Hepatocyte (in vitro differentiated cells): ENCODE measurements around the gene PAPPA. TPM values are rescaled to one million over a fixed set of nuclear protein-coding genes. Genes with fewer than 3 reads are reported as not detected.

Experiments
- DNase-seq: peaks from one replicate; pipeline ENCODE4 v3.0.0-alpha.2; 2016; ENCODE audit warnings: low spot score
- H2AFZ ChIP-seq: fragments of 200-600 bp; sonication (generic); 2 replicates; pipeline ENCODE4 v1.6.0; 2016; ENCODE audit warnings: antibody characterized with exemption, mild to moderate bottlenecking
- H3K27ac ChIP-seq: fragments of 200-600 bp; sonication (generic); 2 replicates; pipeline ENCODE4 v1.5.1; 2016; ENCODE audit warnings: mild to moderate bottlenecking
- H3K27me3 ChIP-seq: fragments of 200-600 bp; sonication (generic); 2 replicates; pipeline ENCODE4 v1.6.1; 2016
- H3K36me3 ChIP-seq: fragments of 200-600 bp; sonication (generic); replicated peaks from 2 replicates; pipeline ENCODE4 v1.5.1; 2016; ENCODE audit warnings: low read depth; ENCODE audit not compliant: insufficient read depth
- H3K4me1 ChIP-seq: fragments of 200-600 bp; sonication (generic); 2 replicates; pipeline ENCODE4 v1.5.1; 2016; ENCODE audit warnings: mild to moderate bottlenecking, moderate library complexity; ENCODE audit not compliant: insufficient read depth
- H3K4me2 ChIP-seq: fragments of 200-600 bp; sonication (generic); 2 replicates; pipeline ENCODE4 v1.6.0; 2016
- H3K4me3 ChIP-seq: fragments of 200-600 bp; sonication (generic); 2 replicates; pipeline ENCODE4 v1.5.1; 2016; ENCODE audit warnings: mild to moderate bottlenecking
- H3K79me2 ChIP-seq: fragments of 200-600 bp; sonication (generic); 2 replicates; pipeline ENCODE4 v1.6.0; 2017; ENCODE audit warnings: mild to moderate bottlenecking
- H3K9me2 ChIP-seq: fragments of 200-600 bp; sonication (generic); replicated peaks from 2 replicates; pipeline ENCODE4 v1.6.0; 2017; ENCODE audit warnings: mild to moderate bottlenecking; ENCODE audit not compliant: insufficient read depth
- H3K9me3 ChIP-seq: fragments of 200-600 bp; sonication (generic); 2 replicates; pipeline ENCODE4 v1.5.1; 2016; ENCODE audit warnings: low read depth, mild to moderate bottlenecking
- H4K20me1 ChIP-seq: fragments of 200-600 bp; sonication (generic); 2 replicates; pipeline ENCODE4 v1.6.0; 2016; ENCODE audit warnings: mild to moderate bottlenecking; ENCODE audit not compliant: insufficient read depth, poor library complexity, severe bottlenecking
- EZH2 ChIP-seq: fragments of 200-600 bp; sonication (generic); IDR thresholded peaks from 2 replicates; pipeline ENCODE4 v1.6.1; 2016; ENCODE audit warnings: antibody characterized with exemption, mild to moderate bottlenecking, borderline replicate concordance
- EZH2phosphoT487 ChIP-seq: fragments of 200-600 bp; sonication (generic); IDR thresholded peaks from one replicate; pipeline ENCODE4 v1.6.1; 2018; ENCODE audit warnings: antibody characterized with exemption, mild to moderate bottlenecking, low read depth, moderate library complexity; ENCODE audit not compliant: unreplicated experiment, severe bottlenecking
- WGBS: methylation state at CpG from one replicate; pipeline ENCODE4 v1.1.6; 2016; ENCODE audit warnings: low lambda C conversion rate; ENCODE audit errors: missing lambda C conversion rate; 5-methylcytosine and 5-hydroxymethylcytosine counted together
- polyA plus RNA-seq: library from polyadenylated mRNA; unstranded; fragments of >200 nt; fragmentation: Nextera tagmentation; extraction: Ambion mirVana; gene quantifications from 2 replicates; pipeline ENCODE4 v1.2.1, GENCODE V29; 2016
- total RNA-seq: library from RNA; depleted of rRNA; stranded (reverse); fragments of >200 nt; gene quantifications from 2 replicates; pipeline ENCODE4 v1.2.3, GENCODE V29; 2014
- TF ChIP-seq, protein P1 (sequence below): fragments of 200-600 bp; sonication (generic); IDR thresholded peaks from 2 replicates; pipeline ENCODE4 v1.5.1; 2016; ENCODE audit warnings: antibody characterized with exemption, mild to moderate bottlenecking; ENCODE audit not compliant: poor library complexity

The PAPPA gene
- total and polyA plus RNA-seq, 2 experiments from 2014 or later = 2.8 to 12.3 TPM

- H3K4me3 ChIP-seq = no peak overlapping the region
- no peak for DNase-seq
- no peak overlapping the region for H2AFZ ChIP-seq
- no peaks in the 10 kb centered on the region for H3K36me3 ChIP-seq
- H4K20me1 ChIP-seq = no peaks in the 10 kb centered on the region
- no peak for TF ChIP-seq EZH2phosphoT487
- TF ChIP-seq, protein P1, sequence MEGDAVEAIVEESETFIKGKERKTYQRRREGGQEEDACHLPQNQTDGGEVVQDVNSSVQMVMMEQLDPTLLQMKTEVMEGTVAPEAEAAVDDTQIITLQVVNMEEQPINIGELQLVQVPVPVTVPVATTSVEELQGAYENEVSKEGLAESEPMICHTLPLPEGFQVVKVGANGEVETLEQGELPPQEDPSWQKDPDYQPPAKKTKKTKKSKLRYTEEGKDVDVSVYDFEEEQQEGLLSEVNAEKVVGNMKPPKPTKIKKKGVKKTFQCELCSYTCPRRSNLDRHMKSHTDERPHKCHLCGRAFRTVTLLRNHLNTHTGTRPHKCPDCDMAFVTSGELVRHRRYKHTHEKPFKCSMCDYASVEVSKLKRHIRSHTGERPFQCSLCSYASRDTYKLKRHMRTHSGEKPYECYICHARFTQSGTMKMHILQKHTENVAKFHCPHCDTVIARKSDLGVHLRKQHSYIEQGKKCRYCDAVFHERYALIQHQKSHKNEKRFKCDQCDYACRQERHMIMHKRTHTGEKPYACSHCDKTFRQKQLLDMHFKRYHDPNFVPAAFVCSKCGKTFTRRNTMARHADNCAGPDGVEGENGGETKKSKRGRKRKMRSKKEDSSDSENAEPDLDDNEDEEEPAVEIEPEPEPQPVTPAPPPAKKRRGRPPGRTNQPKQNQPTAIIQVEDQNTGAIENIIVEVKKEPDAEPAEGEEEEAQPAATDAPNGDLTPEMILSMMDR = no peak
- no peak for TF ChIP-seq EZH2
- 63% methylated on average over 1 of the region's 1 CpG for WGBS
- no peaks in the 10 kb centered on the region for H3K79me2 ChIP-seq
- H3K27ac ChIP-seq = no peak overlapping the region
- H3K9me2 ChIP-seq = no peaks in the 10 kb centered on the region
- H3K27me3 ChIP-seq = no peaks in the 10 kb centered on the region
- H3K4me2 ChIP-seq = no peak overlapping the region
- H3K9me3 ChIP-seq = no peaks in the 10 kb centered on the region
- peaks cover 7% of the 10 kb centered on the region for H3K4me1 ChIP-seq
Observed at GRCh38 chr9:116278326-116278725, 124.7 kb downstream of the PAPPA start.

- no peaks in the 10 kb centered on the region for H3K9me3 ChIP-seq
- no peaks in the 10 kb centered on the region for H3K27me3 ChIP-seq
- peak overlapping the region; percentile 22 for H3K27ac ChIP-seq
- WGBS = 45% methylated on average over 11 of the region's 11 CpGs
- H4K20me1 ChIP-seq = no peaks in the 10 kb centered on the region
- no peaks in the 10 kb centered on the region for H3K36me3 ChIP-seq
- no peak overlapping the region for H3K4me2 ChIP-seq
- H3K4me3 ChIP-seq = no peak overlapping the region
- H3K79me2 ChIP-seq = no peaks in the 10 kb centered on the region
- H3K4me1 ChIP-seq = peaks cover 7% of the 10 kb centered on the region
- DNase-seq = peak; percentile 28
- no peak overlapping the region for H2AFZ ChIP-seq
- TF ChIP-seq, protein P1 = no peak
- no peak for TF ChIP-seq EZH2
- TF ChIP-seq EZH2phosphoT487 = no peak
- H3K9me2 ChIP-seq = no peaks in the 10 kb centered on the region
Observed at GRCh38 chr9:116279230-116279629, 125.6 kb downstream of the PAPPA start.

GRCh38 chr9:116280529-116280928 lies 126.9 kb downstream of the PAPPA start:
- WGBS = 95% methylated on average over 1 of the region's 1 CpG
- no peak for DNase-seq
- H3K9me2 ChIP-seq = no peaks in the 10 kb centered on the region
- H3K4me1 ChIP-seq = peaks cover 4% of the 10 kb centered on the region
- H3K27me3 ChIP-seq = no peaks in the 10 kb centered on the region
- H3K4me2 ChIP-seq = no peak overlapping the region
- H3K36me3 ChIP-seq = no peaks in the 10 kb centered on the region
- no peak overlapping the region for H3K4me3 ChIP-seq
- no peak overlapping the region for H3K27ac ChIP-seq
- TF ChIP-seq, protein P1 = no peak
- TF ChIP-seq EZH2phosphoT487 (no peak), EZH2 (no peak)
- no peak overlapping the region for H2AFZ ChIP-seq
- no peaks in the 10 kb centered on the region for H4K20me1 ChIP-seq
- H3K9me3 ChIP-seq = no peaks in the 10 kb centered on the region
- no peaks in the 10 kb centered on the region for H3K79me2 ChIP-seq

- DNase-seq = no peak
- Histone ChIP-seq H3K4me1 (no peaks in the 10 kb centered on the region), H3K79me2 (no peaks in the 10 kb centered on the region), H4K20me1 (no peaks in the 10 kb centered on the region), H3K4me3 (no peak overlapping the region), H3K36me3 (no peaks in the 10 kb centered on the region), H3K27me3 (no peaks in the 10 kb centered on the region), H3K9me2 (no peaks in the 10 kb centered on the region), H3K27ac (no peak overlapping the region), H2AFZ (no peak overlapping the region), H3K9me3 (no peaks in the 10 kb centered on the region), H3K4me2 (no peak overlapping the region)
- WGBS = 50% methylated on average over 1 of the region's 1 CpG
- TF ChIP-seq, protein P1 = no peak
- TF ChIP-seq EZH2 = no peak
- TF ChIP-seq EZH2phosphoT487 = no peak
Observed at GRCh38 chr9:116282597-116282996, 129.0 kb downstream of the PAPPA start.
